CD4-positive, alpha-beta T cell treated with Interleukin-17A for 1 hour (primary cell): ENCODE measurements around the gene TSFM.

Source experiments
- DNase-seq: peaks from one replicate; pipeline ENCODE4 v3.0.0-alpha.2; 2020

The TSFM gene

DNA sequence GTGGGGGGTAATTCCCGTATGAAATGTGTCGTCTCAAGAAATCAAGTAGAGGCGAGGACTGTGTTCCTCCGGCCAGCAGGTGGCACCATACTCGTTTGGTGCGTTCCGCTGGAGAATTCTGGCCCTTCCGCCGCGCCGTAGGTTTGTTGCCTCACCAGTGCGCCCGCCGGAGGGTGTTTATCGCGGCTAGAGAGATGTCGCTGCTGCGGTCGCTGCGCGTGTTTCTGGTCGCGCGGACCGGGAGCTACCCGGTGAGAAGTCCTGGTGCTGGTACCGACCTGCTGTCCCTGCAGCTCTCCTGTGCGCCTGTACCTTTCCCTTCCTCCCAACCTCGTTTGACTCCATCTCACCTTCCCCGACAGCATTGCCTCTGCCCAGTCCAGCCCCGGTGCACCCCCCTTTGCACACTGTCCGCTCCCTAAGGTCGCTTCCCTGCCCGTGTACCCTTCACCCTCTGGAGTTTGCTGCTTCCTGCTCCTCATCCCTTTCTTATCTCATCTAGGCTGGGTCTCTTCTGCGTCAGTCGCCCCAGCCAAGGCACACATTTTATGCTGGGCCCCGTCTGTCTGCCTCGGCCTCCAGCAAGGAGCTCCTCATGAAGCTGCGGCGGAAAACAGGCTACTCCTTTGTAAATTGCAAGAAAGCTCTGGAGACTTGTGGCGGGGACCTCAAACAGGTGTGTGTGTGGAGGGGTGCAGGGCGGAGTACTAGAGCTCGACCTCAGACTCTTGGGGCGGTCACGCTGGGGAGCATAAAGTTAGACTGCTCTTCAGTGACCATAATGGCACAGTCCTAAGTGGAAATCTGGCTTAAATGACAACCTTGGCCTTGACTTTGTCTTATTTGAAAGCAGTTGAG is at the start of gene TSFM:
TSFM (plus strand) TSS at position 180 of the 858 bp plus-strand sequence; CDS start at position 195, 15 bp downstream.
- DNase-seq, result peak; percentile 97

DNA sequence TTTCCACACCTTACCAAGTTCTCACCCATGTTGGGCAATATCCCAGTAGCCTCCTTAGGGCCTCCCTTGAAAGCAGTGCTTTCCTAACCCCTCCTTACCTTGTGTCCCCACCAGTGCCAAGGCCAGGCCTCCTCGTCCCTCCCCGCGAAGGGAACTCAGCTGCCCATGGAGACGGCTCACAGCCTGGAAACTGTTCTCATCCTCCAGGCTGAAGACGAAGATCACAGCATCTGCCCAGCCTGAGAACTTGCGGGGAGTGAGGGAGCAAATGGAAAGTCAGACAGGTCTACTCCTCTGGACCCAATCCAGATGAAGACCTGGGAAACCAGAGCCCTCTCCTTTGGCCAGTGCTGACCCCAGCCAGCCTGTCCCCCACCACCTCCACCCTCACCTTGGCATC is 48.7 kb upstream of the TSFM start:
- DNase-seq, result no peak

DNA sequence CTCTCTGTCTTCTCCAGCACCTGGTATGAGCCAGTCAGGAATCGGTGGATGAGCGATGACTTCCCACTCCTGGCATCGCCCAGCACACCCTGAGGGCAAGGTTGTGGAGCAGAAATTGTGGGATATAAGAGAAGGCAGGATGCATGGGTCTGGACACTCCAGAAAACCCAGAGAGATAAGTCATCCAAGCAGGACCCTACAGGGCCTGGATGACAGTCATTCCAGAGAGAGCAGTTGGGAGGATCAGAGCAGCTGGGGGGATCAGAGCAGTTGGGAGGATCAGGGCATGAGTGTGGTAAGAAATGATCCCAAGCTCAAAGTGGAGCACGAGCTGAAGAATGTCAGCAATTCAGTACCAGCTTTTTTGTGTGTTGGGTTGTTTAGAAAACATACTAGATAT is 48.0 kb upstream of the TSFM start:
- no peak for DNase-seq

DNA sequence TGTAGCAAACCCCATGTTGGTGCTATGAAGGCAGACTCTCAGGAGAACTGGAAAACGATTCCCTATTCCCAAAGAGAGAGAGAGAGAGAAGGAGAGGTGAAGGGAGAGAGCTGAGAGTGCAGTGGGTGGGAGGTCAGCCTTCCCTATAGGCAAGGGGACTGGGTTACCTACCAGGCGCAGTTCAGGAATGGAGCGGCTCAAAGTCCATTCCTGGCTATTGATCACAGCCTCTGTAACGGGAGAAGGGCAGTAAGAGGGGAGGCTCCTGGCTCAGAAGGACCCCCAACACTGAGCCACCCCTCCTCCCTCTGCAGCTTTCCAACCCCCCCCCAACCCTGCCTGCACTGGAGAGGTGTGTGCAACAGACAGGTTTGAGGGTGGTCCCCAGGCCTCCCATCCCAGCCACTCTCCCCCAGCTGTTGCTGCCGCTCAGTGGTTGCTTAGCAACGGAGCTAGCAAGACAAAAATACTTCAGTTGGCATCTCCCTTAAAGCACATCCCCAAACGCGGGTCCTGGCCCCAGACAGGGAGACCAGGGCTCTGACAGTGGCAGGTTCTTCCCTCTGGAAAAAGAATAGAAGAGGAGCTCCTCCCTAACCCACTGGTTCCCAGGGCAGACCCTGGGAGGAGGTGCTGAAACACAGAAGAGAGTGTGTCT is 47.3 kb upstream of the TSFM start:
- DNase-seq, result no peak

DNA sequence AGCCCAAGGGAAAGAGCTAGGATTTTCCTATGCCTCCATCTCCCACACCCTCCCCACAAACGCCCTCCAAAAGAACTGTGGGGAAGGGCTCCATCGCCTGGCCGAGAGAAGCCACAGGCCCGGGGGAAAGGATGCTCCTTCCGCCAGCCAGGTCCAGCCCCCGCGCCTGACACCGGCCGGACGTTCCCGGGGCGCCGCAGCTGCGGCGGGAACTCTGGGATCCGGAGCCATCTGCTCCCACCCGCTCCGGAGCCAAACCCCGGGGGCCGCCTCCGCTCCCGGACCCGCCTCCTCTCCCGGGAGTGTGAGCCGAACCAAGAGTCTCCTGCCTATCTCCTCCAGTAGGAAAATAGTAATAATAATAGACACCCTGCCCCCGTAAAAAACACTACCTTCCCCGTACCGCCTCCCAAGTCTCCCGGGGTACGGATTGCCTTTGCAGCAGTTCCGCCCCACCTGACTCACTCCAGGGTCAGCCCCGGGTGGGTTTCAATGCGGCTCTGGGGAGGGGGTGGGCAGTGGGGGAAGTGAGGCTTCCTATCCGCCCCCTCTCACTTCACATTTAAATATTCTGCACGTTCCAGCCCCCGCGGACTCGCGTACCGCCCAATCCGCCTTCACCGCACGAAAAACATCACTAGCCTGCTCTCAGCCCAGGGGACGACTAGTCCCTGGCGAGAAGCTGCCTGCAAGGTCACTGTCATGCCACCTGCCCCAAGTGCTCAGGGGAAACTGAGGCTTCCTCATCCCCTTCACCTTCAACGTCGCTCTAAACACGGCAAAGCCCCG is 46.4 kb upstream of the TSFM start:
- no peak for DNase-seq

DNA sequence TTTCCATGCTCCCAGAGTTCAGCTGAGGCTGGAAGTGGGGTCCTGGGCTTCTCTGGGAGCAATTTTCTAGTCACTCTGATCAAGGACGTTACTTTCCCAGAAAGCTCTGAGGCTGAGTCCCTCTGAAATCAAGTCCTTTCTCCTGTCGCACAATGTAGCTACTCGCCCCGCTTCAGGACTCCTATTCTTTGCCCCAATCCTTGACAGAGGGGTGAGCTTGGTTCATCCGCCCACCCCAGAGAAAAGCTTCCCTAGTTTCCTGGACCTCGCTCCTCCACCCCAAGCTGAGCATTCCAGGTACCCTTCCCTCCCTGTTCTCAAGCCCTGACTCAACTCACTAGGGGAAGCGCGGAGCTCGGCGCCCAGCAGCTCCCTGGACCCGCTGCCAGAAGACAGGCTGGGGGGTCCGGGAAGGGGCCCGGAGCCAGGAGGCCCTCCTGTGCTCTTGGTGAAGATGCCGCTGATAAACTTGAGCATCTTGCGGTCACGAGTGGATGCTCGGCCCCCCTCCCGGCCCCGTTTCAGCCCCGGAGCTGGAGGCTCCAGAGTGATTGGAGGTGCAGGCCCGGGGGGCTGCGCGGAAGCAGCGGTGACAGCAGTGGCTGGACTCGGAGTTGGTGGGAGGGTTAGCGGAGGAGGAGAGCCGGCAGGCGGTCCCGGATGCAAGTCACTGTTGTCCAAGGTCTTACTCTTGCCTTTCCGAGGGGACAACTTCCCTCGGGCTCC is 45.7 kb upstream of the TSFM start:
- DNase-seq, result no peak

DNA sequence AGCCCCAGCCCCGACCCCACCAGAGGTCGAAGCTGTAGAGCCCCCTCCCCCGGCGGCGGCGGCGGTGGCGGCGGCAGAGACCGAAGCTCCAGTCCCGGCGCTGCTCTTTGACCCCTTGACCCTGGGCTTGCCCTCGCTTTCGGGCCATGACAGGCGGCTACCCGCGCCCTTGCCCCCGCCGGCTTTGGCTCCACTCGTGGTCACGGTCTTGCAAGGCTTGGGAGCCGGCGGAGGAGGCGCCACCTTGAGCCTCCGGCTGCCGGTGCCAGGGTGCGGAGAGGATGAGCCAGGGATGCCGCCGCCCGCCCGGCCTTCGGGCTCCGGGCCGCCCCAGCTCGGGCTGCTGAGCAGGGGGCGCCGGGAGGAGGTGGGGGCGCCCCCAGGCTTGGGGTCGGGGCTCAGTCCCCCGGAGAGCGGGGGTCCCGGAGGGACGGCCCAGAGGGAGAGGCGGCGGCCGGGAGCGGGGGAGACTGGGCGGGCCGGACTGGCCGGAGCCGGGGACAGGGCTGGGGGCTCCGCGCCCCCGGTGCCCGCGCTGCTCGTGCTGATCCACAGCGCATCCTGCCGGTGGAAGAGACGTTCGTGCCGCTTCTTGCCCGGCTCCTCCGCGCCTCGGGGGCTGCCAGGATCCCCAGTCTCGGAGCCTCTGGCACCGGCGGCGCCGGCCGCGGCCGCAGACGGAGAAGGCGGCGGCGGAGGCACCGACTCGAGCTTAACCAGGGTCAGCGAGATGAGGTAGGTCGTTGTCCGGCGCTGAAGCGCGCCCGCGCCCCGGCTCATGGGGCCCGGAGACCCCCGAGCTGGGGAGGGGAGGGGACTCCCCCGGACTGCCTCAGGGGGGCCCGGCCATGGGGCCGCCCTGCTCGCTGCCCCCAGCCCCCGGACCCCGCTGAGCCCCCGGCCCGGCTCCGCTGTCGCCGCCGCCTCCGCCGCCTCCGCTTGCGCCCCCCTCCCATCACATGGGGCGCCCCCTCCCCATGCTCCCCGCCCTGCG is 44.8 kb upstream of the TSFM start:
- no peak for DNase-seq

DNA sequence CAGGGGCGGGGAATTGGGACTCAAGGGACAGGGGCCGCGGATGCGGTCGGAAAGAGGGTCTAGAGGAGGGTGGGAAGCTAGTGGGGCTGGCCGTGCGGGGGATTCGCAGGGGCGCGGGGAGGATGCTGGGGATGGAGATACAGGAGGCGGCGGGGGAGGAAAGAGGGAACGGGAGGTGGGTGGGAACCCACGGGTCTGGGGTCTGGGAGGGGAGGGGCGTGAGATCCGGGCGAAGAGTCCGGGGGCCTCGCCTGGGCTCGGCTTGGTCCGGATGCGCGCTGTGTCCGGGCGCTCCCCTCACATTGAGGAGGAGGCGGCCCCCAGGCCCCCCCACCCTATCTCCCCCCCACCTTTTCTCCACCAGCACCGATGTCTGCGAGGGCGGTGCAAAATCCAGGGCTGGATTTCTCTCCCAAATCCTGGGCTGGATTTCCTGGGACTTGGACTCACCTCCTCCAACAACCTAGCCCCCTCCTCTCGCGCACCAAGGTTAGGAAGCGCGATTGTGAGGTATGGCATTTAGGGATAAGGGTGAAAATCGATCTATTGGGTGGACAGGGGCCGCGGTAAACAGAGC is 43.8 kb upstream of the TSFM start, which contains the start of gene AGAP2:
AGAP2 (minus strand) TSS at position 82 of the 577 bp plus-strand sequence. CDS start 496 bp downstream, outside the sequence.
- DNase-seq, result no peak

DNA sequence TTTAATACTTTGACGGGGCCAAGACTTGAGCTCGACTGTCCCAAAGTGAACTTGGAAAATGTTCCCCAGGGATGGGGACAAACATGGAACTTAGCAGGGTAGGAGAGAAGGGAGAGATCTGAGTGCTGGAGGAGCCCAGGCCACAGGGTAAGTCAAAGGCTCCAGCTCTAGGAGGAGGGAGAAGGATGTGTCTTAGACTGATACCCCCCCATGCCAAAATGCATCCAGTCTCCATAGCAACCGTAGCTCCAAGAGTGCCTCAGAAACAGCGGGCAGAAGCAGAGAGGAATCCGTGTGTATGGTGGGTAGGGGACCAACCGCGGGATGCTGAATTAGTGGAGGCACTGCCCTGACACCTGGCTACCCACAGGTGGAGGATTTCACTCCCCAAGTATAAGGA is 43.2 kb upstream of the TSFM start:
- no peak for DNase-seq

DNA sequence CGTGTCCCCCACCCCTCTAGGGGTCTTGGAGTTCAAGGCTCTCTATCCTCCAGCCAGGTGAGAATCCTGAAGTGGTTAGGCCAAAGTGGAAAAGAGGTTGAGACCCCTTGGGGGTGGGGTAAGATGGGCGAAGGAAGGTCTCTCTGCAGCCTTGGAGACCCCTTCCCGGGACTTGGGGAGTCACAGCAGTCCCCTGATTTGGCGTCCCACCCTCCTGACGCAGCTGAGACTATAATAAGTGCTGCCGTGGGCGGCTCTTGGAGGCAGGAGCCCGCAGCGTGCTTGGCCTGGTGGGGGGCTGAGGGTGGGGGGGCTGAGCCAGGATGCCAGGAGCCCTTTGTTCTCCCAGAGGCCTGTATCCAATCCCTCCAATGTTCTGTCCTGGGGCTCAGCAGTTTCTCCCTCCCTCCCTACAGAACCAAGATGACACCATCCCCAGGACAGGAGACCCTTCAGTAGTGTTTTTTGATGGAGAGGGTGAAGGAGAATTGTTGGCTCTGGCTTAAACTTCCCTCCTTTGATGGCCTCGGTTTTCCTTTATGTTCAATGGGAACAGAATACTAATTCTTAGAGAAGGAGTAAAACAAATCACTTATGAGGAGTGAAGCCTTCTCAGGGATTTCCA is 42.6 kb upstream of the TSFM start:
- DNase-seq, result no peak

DNA sequence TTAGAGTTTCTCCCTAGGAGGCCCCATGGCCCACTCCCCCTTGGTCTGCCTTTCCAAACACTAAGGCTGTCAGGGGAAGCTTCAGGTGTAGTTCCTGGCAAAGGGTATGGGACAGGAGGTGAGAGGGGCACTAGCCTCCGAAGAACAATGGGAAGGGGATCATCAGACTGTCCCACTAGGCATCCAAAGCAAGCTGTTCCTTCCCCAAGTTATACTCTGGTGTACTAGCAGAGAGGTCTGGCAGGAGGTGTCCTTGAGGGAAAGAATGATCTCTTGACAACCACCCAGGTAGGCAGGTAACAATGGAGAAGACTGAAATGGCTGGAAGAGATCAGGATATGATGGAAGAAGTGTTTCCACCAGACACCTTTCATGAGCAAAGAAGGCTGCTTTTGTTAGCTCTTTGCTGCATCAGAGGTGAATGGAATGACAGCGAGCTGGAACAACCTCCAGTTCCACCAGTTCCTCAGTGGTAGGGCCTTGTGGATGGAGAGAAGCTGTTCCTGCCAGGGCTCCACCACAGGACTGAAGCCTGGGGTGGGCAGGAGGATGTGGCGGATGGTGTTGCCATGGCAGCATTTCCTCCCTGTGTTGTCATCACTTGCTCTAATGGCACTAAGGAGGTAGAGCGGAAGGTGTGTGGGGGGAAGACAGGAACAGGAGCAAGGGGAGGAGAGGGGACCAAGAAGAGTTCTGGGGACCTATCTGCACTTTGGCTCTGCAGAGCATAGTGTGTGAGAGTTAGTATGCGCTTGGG is 41.8 kb upstream of the TSFM start:
- peak; percentile 91 for DNase-seq

DNA sequence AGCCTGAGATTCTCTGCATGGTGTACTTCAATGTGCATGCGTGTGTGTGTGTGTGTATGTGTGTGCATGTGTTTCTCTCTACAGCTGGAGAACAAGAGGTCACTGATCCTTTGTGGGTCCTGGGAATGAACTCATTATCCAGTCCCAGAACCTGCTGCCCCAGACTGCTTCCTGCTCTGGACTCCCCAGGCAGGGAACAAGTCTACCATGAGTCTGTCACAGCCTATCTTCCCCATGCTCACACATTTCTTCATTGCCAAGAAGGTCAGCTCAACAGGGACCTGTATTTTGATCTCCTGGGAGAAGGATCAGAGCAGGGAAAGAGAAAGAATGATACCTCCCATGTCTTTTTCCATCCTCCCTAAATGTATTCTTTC is 41.2 kb upstream of the TSFM start:
- DNase-seq, result no peak

DNA sequence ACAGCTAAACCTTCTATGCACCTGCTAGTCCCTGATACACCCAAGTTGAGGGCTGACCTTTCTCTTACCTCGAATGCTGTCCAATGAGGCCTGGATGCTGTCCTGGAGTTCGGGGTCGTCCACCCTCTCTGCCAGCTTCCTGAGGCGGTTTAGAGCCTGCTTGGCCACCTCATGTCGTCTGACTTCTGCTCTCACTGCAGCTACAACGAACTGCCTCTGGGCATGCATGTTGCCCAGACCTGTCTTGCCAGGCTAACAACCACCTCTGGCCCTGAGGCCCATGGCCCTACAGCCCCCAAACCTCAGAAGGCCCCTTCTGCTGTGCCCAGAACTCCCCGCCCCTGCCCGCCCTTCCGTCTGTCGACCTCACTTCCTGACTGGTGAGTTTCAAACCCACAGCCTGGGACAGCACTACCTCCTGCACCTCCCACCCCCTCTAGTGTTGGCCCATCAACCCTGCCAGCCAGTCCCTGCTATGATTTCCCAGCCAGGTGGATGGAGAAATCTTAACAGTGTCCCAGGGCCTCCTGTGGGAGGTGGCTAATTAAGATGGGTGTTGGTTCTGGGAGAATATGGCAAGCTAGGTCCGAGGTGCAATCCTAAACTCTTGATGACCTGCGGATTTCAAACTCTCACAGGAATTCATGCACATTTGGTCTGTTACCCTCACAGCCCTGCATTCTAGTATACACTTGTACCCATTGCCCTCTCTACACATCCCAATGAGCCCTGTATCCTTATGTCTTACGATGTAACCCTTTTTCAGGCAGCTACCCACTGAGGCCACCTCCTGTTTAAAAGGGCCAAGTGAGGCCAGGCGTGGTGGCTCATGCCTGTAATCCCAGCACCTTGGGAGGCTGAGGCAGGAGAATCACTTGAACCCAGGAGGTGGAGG is 40.5 kb upstream of the TSFM start:
- DNase-seq, result peak; percentile 91

DNA sequence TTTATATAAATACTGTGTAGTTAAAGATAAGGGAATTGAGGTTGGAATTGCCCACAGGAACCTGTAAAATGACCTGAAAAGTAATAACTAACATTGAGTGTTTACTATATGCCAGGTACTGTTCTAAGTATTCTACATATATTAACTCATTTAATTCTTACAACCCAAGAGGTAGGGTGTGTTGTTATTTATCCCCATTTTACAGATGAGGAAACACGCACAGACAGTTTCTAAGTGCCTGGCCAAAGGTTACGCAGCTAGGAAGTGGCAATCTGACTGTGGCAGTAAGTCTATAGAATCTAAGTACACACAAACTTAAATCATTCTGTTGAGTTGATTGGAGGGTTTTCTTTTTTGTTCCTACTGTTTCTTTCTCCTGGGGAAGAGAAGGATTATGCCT is 38.8 kb upstream of the TSFM start:
- no peak for DNase-seq

DNA sequence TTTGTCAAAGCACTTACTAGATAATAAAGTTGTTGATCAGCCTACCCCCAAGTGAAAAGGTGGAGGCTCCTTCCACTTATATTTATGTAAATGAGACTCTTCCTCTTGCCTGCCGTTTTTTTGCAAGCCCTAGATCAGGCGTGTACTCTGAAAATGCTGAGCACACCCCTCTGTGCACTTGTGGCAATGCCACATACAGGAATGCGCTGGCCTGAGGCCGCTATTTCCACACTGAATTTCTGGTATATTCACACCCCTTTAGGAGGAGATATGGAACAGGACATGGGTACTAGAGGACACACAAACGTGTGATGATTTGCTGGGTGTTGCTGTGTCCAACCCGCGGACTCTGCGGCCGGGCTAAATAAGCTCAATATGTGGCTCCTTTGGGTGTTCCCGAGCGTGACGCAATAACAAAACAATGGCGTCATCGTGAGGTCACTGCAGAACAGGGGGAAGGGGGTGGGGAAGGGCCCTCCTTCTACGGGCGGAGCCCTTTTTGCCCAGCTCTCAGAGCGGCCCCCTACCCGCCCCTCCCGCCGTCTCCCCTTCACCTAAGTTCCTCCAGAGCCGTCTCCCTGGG is 38.3 kb upstream of the TSFM start:
- DNase-seq, result peak; percentile 88

DNA sequence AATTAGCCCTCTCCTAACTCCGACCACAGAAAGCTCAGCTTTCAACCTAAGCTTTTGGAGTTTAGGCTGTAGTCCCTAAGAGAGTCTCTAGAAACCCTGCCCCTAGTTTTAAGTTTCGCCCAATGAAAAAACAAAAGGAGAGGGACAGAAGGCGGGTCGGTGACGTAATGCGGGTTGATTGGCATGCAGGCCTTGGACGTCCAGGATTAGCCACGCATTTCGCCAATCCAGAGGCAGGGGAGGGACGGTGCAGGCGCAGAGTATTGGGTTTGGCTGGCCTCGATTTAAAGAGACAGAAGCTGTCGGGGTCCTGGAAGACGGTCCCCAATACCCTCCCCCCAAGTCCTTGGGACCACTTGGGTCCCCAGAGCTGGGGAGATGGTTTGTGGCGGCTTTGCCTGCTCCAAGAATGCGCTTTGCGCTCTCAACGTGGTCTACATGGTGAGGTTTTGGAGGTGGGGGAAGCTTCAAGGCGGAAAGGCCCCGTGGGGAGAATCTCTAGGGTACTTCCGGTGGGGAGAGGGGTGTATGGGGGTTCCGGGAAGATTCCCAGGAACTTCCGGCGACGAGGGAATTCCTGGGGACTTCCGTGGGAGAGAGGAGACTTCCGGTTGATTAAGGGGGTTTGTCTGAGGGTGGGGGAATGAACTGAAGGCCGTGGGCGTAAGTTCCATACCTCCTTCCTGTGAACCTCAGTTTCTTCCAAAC is 37.7 kb upstream of the TSFM start, which contains the start of gene TSPAN31:
TSPAN31 (plus strand) TSS at position 263 of the 708 bp plus-strand sequence; CDS start at position 379, 116 bp downstream.
- DNase-seq, result peak; percentile 97

DNA sequence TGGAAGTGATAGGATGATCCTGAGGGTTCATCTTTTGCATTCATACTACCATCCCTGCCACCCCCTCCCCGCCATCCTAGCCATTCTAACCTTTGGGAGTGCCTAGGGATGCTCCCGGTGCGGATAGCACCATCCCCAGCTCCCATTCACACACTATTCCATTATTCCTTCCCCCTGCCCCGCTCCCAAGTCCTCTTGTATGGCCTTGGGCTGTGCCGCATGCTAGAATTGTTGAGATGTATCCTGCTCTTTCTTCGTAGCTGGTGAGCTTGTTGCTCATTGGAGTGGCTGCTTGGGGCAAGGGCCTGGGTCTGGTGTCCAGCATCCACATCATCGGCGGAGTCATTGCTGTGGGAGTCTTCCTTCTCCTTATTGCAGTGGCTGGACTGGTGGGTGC is 37.1 kb upstream of the TSFM start:
- no peak for DNase-seq

DNA sequence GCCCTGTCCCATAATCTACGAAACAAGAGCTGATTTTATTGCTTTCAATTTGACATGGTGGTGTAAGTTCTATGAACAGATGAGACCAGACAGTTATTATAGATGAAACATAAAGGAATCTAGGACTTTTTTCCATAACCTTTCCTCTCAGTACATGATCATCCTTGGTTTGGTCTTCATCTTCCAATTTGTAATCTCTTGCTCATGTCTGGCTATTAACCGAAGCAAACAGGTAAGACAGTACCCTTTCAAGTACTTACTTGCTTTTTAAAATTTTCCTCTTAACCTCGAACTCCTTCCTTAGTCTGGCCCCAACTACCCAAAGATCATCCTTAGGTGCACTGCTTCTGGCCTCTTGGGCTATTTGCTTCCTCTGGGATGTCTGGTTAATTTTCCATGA is 36.6 kb upstream of the TSFM start:
- no peak for DNase-seq
